ENCODE data around the gene UBR3. TPM values are rescaled to one million over a fixed set of nuclear protein-coding genes. Genes with fewer than 3 reads are reported as not detected.

The UBR3 gene
- total RNA-seq, 2 experiments from 2014 or later: 11.6 to 21.0 TPM

DNA sequence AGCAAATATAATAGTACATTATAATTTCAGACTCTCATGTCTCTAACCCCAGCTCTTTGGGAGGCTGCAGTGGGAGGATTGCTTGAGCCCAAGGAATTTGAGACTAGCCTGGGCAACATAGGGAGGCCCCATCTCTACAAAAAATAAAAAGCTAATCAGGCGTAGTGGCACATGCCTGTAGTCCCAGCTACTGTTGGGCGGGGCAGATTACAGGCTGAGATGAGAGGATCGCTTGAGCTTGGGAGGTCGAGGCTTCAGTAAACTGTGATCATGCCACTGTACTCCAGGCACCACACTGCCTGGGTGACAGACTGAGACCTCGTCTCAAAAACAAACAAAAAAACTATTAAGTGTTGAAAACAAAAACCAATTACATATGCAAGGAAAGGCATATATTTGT is 227.7 kb downstream of the UBR3 start:
- no peak for DNase-seq (ENCODE audit: low spot score)
- no peaks in the 10 kb centered on the region for H3K4me1 ChIP-seq (ENCODE audit: insufficient read depth, low read length, poor library complexity, severe bottlenecking)
- H3K36me3 ChIP-seq (ENCODE audit: insufficient read depth, low read length): no peaks in the 10 kb centered on the region
- H3K27ac ChIP-seq (ENCODE audit: low read depth, low read length, poor library complexity, severe bottlenecking): no peak overlapping the region
- ChIA-PET CTCF (ENCODE audit: unreplicated experiment) (no interaction called here), POLR2A (no interaction called here)
- H3K4me2 ChIP-seq (ENCODE audit: low read length): no peak overlapping the region
- TF ChIP-seq, protein P1, sequence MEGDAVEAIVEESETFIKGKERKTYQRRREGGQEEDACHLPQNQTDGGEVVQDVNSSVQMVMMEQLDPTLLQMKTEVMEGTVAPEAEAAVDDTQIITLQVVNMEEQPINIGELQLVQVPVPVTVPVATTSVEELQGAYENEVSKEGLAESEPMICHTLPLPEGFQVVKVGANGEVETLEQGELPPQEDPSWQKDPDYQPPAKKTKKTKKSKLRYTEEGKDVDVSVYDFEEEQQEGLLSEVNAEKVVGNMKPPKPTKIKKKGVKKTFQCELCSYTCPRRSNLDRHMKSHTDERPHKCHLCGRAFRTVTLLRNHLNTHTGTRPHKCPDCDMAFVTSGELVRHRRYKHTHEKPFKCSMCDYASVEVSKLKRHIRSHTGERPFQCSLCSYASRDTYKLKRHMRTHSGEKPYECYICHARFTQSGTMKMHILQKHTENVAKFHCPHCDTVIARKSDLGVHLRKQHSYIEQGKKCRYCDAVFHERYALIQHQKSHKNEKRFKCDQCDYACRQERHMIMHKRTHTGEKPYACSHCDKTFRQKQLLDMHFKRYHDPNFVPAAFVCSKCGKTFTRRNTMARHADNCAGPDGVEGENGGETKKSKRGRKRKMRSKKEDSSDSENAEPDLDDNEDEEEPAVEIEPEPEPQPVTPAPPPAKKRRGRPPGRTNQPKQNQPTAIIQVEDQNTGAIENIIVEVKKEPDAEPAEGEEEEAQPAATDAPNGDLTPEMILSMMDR (conservative IDR thresholded peaks at IDR 0.05; ENCODE audit: low read length): no peak
- no peak for TF ChIP-seq EZH2phosphoT487 (IDR thresholded peaks at IDR 0.05; ENCODE audit: borderline replicate concordance, low read depth, low read length)
- H3K9me2 ChIP-seq (ENCODE audit: insufficient read depth, low read length): no peaks in the 10 kb centered on the region
- intact Hi-C loops (cut with micrococcal nuclease; ENCODE audit: unreplicated experiment): loop anchor here (2.0 kb wide), 1 partner anchor 46 kb away; no protein-coding TSS in a partner anchor
- H4K20me1 ChIP-seq (ENCODE audit: insufficient read depth, low read length): no peaks in the 10 kb centered on the region
- H2AFZ ChIP-seq (ENCODE audit: low read length): no peak overlapping the region
- H3K79me2 ChIP-seq (ENCODE audit: insufficient read depth, low read depth, low read length): no peaks in the 10 kb centered on the region
- no TSS peak for BruUV-seq (replicated peaks)
- no peaks in the 10 kb centered on the region for H3K9me3 ChIP-seq (ENCODE audit: low read length)
- no peak overlapping the region for H3K4me3 ChIP-seq (ENCODE audit: low read depth, low read length, poor library complexity, severe bottlenecking)

DNA sequence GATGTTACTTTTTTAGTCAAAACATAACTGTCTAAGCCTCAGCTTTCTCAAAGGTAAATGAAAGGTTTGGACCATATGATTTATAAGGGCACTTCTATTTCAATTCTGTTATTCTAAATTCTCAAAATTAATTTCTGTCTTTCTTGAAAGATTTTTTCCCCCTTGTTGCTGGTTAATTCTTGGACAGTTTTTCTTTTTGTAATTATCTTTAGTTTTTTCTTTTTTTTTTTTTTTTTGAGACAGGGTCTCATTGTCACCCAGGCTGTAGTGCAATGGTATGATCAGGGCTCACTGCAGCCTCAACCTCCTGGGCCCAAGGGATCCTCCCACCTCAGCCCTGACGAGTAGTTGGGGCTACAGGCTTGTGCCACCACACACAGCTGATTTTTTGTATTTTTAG is 229.6 kb downstream of the UBR3 start:
- Histone ChIP-seq H3K9me2 (ENCODE audit: insufficient read depth, low read length) (no peaks in the 10 kb centered on the region), H3K4me3 (ENCODE audit: low read depth, low read length, poor library complexity, severe bottlenecking) (no peak overlapping the region), H4K20me1 (ENCODE audit: insufficient read depth, low read length) (no peaks in the 10 kb centered on the region), H3K79me2 (ENCODE audit: insufficient read depth, low read depth, low read length) (no peaks in the 10 kb centered on the region), H3K36me3 (ENCODE audit: insufficient read depth, low read length) (no peaks in the 10 kb centered on the region), H3K27ac (ENCODE audit: low read depth, low read length, poor library complexity, severe bottlenecking) (no peak overlapping the region), H3K4me2 (ENCODE audit: low read length) (no peak overlapping the region), H3K4me1 (ENCODE audit: insufficient read depth, low read length, poor library complexity, severe bottlenecking) (no peaks in the 10 kb centered on the region), H2AFZ (ENCODE audit: low read length) (no peak overlapping the region), H3K9me3 (ENCODE audit: low read length) (no peaks in the 10 kb centered on the region)
- no TSS peak for BruUV-seq (replicated peaks)
- TF ChIP-seq, protein P1 (conservative IDR thresholded peaks at IDR 0.05; ENCODE audit: low read length): no peak
- TF ChIP-seq EZH2phosphoT487 (IDR thresholded peaks at IDR 0.05; ENCODE audit: borderline replicate concordance, low read depth, low read length): no peak
- ChIA-PET POLR2A (interaction anchor here (0.6 to 0.7 kb wide), 2 partner anchors 69 to 1028 kb away, joined by 3 read pairs; no protein-coding TSS in a partner anchor), CTCF (ENCODE audit: unreplicated experiment) (no interaction called here)
- no peak for DNase-seq (ENCODE audit: low spot score)
- intact Hi-C loops (cut with micrococcal nuclease; ENCODE audit: unreplicated experiment): no loop called here

DNA sequence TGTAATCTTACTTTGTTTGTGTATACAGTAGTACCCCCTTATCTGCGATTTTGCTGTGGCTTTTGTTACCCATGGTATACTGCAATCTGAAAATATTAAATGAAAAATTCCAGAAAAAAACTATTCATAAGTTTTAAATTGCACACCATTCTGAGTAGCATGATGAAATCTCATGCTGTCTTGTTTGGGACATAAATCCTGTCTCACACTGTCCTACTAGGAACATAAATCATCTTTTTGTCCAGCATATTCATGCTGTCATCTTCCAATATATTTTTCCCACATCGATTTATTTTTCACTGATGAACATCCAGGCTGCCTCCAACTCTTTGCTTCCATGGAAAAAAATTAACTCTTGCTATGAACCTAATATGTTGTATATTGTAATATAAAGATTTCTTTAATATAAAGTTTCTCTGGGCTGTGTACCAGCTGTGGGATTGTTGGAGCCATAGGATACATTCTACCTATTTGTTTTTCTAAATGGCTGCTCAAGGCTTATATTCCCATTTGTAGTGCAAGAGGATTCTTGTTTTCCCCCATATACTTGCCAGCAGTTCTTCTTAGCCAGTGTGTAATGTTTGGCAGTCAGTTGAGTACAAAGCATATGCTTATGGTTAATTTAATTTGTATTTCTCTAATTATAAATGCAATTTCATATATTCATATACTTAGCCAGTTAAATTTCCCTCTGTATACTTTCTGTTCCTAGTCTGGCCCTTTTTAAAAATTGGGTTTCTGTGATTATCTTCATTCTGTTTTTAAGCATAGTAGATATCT is 236.4 kb downstream of the UBR3 start:
- Histone ChIP-seq H2AFZ (ENCODE audit: low read length) (no peak overlapping the region), H3K9me2 (ENCODE audit: insufficient read depth, low read length) (no peaks in the 10 kb centered on the region), H3K4me3 (ENCODE audit: low read depth, low read length, poor library complexity, severe bottlenecking) (no peak overlapping the region), H3K27ac (ENCODE audit: low read depth, low read length, poor library complexity, severe bottlenecking) (no peak overlapping the region), H3K79me2 (ENCODE audit: insufficient read depth, low read depth, low read length) (no peaks in the 10 kb centered on the region), H4K20me1 (ENCODE audit: insufficient read depth, low read length) (no peaks in the 10 kb centered on the region), H3K4me2 (ENCODE audit: low read length) (no peak overlapping the region), H3K9me3 (ENCODE audit: low read length) (no peaks in the 10 kb centered on the region), H3K36me3 (ENCODE audit: insufficient read depth, low read length) (no peaks in the 10 kb centered on the region), H3K4me1 (ENCODE audit: insufficient read depth, low read length, poor library complexity, severe bottlenecking) (no peaks in the 10 kb centered on the region)
- DNase-seq (ENCODE audit: low spot score): no peak
- TF ChIP-seq EZH2phosphoT487 (IDR thresholded peaks at IDR 0.05; ENCODE audit: borderline replicate concordance, low read depth, low read length): no peak
- TF ChIP-seq, protein P1 (conservative IDR thresholded peaks at IDR 0.05; ENCODE audit: low read length): no peak
- no TSS peak for BruUV-seq (replicated peaks)
- CTCF ChIA-PET (ENCODE audit: unreplicated experiment): no interaction called here
- intact Hi-C loops (cut with micrococcal nuclease; ENCODE audit: unreplicated experiment): no loop called here
- POLR2A ChIA-PET: interaction anchor here (0.5 to 1.3 kb wide), 2 partner anchors 10 to 31 kb away, joined by 4 to 7 read pairs; no protein-coding TSS in a partner anchor

Measured in OCI-LY7 (cell line).